PC-9 (cell line): Measurements from ENCODE around the gene FES.

Experiments used
- EZH2 ChIP-seq: fragments of 200-600 bp; sonication (generic); IDR thresholded peaks from 2 replicates; pipeline ENCODE4 v1.8.0; 2017; ENCODE audit warnings: antibody characterized with exemption, low read depth
- TF ChIP-seq, protein P1 (sequence below): fragments of 200-600 bp; sonication (generic); conservative IDR thresholded peaks from 2 replicates; pipeline ENCODE4 v1.6.1; 2017; ENCODE audit warnings: mixed run types, antibody characterized with exemption, mild to moderate bottlenecking, moderate library complexity

DNA sequence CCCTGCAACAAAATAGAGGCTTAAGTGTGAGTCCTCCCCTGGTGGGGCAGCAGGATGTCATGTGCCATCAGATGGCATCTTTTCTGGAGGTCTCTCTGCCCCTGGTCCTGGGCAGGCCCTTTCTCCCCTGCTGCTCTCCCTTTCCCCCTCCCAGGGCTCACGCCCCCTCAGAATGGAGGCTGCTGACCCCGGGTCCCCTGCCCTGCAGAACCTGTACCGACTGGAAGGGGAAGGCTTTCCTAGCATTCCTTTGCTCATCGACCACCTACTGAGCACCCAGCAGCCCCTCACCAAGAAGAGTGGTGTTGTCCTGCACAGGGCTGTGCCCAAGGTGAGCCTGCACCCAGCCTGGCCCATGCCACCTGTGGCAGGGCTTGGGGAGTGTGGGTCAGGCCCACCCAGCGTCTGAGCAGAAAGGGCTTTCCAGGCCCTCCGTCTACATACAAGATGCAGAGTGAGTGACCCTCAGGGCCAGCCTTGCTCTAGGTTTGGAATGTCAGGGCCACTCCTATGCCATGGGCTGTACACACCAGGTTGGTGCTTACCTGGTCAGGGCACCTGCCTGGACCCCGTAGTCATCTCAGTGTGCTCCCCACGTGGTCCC lies 7.1 kb downstream of the FES start:
- TF ChIP-seq, protein P1, sequence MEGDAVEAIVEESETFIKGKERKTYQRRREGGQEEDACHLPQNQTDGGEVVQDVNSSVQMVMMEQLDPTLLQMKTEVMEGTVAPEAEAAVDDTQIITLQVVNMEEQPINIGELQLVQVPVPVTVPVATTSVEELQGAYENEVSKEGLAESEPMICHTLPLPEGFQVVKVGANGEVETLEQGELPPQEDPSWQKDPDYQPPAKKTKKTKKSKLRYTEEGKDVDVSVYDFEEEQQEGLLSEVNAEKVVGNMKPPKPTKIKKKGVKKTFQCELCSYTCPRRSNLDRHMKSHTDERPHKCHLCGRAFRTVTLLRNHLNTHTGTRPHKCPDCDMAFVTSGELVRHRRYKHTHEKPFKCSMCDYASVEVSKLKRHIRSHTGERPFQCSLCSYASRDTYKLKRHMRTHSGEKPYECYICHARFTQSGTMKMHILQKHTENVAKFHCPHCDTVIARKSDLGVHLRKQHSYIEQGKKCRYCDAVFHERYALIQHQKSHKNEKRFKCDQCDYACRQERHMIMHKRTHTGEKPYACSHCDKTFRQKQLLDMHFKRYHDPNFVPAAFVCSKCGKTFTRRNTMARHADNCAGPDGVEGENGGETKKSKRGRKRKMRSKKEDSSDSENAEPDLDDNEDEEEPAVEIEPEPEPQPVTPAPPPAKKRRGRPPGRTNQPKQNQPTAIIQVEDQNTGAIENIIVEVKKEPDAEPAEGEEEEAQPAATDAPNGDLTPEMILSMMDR: no peak
- no peak for TF ChIP-seq EZH2
